Subcutaneous preadipocyte (primary cell): Measurements from ENCODE around the gene LDB2. TPM values are rescaled to one million over a fixed set of nuclear protein-coding genes. Genes with fewer than 3 reads are reported as not detected.

Experiments
- total RNA-seq: library from RNA; depleted of rRNA; stranded (reverse); fragments of >200 nt; gene quantifications from 2 replicates; pipeline ENCODE4 v1.2.3, GENCODE V29; 2012

LDB2 gene
- total RNA-seq, result 5.1 and 9.2 TPM in 2 replicates

GRCh38 chr4:16897991-16898827 is at the start of gene LDB2:
Gene LDB2, minus strand, starts transcription at chr4:16898645.

